Stimulated activated CD8-positive, alpha-beta memory T cell treated with anti-CD3 and anti-CD28 coated beads, Interleukin-15, amount 100 ng/mL, for 1 hour (primary cell): ENCODE results near the gene YWHAH.

Source experiments
- DNase-seq: peaks from one replicate; pipeline ENCODE4 v3.0.0-alpha.2; 2020; ENCODE audit warnings: low read depth

YWHAH gene

DNA sequence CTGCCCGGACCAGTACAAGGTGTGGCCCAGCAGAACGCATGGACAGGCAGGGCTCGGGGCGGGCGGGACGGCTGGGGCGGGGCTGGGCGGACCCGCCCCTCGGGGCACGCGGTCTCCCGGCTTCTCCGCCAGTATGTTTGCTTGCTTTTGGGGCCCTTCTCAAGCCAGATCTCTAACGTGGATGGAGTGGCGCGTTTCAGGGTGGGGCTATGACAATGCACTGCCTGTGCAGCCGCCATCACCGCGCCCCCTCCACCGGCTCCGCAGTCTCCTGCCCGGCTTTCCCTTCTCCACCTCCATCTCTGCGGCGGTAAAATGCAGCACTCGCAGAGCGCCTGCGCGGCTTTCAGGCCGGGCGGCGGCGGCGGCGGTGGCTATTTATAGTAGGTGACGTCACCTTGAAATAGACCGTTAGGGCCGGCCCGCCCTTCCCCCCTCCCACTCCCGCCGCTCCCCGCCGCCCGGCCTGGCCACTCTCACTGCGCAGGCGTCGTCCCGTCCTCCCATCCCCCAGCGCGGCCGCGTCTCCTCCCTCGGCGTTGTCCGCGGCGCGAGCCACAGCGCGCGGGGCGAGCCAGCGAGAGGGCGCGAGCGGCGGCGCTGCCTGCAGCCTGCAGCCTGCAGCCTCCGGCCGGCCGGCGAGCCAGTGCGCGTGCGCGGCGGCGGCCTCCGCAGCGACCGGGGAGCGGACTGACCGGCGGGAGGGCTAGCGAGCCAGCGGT is at the start of gene YWHAH:
Gene YWHAH, plus strand, starts transcription at position 558 of the 722 bp plus-strand sequence. CDS start 199 bp downstream, outside the sequence.
- peak; percentile 59 for DNase-seq

DNA sequence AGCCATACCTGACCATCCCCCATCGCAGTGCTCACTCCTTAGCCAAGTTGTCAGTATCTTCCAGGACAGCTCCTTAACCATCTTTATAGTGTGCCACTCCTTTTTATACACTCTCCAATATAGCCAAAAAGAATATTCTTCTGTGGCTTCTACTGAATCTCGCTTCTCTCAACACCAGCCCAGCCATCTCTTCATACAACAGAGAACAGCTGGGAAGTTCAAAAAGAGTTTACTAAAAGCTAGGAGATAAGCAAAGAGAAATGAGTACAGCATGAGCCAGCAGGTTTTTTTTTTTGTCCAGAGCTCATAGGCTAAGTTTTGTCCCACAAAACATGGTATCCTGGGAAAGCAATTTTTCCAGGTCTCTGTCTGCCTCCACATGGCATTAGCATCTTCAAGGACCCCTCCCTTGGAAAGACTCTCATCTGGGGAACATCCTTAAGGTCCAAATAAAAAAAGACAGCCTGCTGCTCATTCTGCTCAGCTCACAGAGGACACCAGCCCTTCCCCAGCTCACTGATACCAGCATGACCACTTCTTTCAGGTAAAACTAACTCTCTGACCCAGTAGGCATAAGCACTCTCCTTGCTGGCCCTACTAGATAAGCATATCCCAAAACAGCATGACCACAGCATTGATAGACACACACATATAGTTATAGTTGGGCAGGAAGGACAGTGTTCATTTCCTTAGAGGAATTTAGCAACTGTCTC is 48.8 kb upstream of the YWHAH start:
- DNase-seq, result no peak

DNA sequence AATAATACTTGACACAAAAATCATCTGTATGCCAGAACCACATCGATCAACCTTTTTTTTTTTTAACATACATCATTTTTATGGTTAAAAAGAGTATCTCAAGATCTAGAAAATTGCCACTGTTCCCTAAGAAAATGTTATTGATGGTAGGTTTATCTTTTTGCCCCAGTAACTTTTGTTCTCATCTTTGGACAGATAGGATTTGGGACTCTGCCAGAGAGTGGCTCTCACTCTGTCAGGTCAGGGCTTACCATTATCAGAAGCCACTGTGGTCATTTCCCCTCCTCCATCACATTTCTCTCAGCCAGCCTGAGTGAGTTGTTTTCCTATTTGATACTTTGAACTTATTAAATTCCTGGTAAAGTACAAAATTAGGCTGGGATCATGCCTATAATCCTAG is 47.9 kb upstream of the YWHAH start:
- no peak for DNase-seq

DNA sequence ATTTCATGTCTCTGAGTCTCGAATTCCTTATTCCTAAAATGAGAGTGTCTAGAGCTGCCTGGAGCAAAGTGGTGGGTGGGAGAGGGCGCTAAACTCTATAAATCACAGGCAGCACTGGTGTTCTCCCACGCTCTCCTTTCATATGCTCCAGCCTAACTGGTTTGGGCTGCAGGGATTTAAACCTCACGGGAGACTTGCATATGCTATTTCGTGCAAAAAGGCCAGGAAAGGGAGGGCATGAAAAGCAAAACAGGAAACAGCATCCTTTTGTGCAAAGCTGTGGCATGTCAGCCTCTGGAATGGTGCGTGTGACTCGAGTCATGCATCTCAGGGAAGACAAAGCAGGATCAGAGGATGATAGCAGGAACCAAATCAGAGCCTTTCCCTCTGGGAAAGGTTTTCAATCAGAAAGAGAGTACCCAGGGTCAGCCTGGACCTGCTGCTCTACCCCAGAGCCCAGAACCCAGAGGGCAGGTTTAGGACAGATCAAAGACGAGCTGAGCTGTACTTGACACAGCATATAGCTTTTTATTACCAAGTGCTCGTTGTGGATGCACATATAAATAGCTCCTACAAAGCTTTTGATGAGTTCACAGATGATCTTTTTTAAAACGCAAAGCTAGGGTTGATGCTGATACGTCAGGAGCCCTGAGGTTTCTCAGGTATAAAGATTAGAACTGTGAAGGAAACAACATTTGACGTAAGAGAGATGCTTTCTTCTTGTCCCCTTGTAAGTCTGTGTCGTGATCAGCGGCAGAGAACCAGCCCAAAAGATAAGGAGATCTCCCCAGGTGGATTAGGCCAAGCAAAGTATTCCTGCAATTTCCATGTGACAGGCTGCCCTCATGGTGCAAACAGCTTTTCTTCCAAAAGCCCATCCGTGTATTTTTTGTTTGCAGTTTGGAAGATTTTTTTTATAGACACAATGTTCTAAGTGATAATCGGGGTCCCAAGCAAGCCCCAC is 46.2 kb upstream of the YWHAH start:
- DNase-seq, result no peak

DNA sequence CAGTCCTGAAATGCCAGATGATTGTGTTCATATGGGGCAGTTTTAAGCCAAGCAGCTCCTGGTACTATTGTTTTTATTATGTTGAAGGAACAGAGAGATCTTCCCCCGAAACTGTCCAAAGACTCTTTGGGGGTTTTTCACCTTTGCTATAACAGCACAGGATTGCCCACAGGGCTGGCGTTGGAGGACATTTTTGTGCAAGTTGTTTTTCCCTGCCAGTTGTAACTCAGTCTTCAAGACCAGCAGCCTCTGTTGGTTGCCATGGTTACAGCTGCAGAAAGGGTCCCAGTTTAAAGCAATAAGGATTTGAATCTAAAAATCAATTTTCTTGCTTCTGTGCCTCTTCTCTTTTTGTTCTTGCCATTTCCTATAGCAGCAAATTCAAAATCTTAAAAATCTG is 45.4 kb upstream of the YWHAH start:
- no peak for DNase-seq

DNA sequence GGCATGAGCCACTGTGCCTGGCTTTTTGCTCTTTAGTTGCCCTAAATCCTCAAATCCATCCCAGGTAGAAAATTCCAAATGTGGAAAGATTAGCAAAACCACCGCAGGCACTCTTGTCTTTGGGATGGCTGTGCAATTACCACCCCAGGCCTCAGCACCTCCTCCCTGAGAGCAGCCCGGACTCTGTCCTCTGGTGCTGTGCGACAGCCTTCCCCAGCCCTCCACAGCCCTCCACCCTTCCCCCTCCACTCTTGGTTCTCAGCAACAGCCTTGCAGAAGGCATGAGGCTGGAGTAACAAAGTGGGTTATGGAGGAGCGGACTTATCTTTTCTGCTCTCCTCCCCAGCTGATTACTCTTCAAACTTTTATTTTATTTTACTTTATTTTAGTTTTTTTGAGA is 44.7 kb upstream of the YWHAH start:
- no peak for DNase-seq

DNA sequence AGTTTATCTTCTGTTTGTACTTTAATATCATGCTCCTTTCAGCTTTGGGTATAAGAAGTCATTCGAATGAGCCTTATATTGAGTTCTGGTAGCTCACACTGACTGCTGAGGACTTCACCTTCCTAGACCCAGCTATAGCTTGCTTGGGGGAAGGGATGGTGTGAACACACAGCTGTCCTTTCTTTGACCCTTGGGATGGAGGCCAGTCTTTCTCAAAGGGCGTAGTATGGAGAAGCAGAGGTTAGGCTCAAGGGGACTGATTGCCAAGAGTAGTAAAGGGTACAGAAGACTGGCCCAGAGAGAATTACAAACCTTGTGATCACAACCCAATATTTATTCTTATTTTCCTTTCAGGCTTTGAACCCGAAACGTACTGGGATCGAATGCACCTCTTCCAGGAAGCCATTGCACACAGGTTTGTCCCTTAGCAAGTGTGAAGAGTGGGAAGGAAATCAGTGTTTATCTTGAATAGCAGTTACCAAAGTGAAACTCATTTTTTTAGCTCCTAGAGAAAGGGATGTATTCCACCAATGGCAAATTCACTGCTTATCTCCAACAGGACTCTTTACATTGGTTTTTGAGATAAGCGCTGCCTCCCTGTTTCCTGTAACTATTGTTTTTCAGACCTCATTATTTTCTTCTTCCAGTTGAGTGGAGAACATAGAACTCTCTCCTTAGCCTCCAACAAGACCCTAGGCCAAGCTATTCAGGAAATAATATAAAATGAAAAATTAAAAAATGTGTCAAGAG is 42.8 kb upstream of the YWHAH start:
- DNase-seq, result no peak

DNA sequence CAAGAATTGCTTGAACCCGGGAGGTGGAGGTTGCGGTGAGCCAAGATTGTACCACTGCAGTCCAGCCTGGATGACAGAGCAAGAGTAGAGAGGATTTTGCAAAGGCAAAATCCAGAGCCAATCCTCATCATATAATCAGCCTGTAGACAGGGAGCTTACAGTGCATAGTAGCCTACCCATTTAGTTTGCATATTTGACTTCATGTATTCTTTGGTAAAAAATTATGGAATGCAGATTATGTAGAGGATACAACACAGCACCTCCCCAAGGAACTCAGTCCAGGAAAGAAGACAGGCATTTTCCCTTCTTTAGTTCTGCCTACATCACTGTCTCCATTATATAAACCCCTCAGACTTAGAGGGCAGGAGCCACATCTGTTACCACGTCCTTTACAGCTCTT is 39.7 kb upstream of the YWHAH start:
- no peak for DNase-seq

DNA sequence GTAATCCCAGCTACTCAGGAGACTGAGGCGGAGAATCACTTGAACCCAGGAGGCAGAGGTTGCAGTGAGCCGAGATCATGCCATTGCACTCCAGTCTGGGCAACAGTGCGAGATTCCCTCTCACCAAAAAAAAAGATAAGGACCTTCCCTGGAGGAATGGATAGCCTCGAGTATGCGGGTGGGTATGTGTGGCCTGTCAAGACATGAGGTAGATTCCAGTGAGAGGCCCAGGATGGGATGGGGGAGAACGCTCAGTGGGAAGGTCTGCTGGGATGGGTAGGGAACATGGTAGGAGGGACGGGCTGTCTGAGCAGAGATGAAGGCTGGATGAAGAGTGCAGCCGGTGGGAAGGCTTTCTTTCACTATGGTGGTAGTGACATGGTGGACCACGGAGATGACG is 39.0 kb upstream of the YWHAH start:
- DNase-seq, result no peak

DNA sequence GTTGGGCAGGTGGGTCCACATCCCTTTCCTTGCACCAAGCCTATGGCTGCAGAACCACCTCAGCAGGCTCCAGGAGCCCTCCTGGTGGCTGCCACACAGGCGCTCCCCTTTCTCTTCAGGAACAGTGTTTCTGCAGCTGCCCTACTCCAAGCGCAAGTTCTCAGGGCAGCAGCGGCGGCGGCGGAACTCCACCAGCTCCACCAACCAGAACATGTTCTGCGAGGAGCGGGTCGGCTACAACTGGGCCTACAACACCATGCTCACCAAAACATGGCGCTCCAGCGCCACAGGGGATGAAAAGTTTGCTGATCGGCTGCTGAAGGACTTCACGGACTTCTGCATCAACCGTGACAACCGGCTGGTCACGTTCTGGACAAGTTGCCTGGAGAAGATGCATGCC is 38.2 kb upstream of the YWHAH start:
- DNase-seq, result no peak

DNA sequence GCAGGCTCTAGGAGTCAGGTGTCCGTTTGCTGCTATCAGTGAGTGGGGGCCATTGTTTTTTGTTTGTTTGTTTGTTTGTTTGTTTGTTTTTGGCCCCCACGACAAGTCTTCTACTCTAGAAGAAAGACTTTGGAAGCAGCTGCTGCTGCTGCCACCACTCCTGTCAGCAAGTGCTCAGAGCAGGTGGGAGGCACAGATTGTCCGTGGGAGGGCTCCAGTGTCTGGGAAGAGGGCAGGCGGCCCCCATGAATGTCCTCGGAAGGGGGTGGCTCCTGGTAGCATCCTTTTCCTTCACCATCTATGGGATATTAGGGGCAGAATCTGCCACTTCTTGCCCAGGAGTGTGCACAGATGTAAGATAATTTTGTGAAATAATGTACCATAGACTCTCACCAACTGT is 37.8 kb upstream of the YWHAH start:
- DNase-seq, result no peak

DNA sequence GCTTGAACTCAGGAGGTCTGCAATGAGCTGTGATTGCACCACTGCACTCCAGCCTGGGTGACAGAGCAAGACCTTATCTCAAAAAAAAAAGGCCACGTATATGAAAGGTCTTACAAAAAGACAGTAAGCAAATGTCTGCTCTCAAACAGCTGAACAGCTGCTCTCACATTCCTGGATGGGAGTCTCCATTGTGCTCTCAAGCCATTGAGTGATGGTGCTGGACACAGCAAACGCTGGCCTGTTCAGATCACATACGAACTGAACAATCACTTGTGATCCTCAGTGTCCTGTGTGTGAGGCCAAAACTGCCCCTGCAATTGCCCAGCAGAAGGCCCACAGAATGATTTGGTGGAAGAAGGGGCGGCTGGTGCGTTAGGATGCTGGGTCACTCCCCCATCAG is 34.4 kb upstream of the YWHAH start:
- no peak for DNase-seq

DNA sequence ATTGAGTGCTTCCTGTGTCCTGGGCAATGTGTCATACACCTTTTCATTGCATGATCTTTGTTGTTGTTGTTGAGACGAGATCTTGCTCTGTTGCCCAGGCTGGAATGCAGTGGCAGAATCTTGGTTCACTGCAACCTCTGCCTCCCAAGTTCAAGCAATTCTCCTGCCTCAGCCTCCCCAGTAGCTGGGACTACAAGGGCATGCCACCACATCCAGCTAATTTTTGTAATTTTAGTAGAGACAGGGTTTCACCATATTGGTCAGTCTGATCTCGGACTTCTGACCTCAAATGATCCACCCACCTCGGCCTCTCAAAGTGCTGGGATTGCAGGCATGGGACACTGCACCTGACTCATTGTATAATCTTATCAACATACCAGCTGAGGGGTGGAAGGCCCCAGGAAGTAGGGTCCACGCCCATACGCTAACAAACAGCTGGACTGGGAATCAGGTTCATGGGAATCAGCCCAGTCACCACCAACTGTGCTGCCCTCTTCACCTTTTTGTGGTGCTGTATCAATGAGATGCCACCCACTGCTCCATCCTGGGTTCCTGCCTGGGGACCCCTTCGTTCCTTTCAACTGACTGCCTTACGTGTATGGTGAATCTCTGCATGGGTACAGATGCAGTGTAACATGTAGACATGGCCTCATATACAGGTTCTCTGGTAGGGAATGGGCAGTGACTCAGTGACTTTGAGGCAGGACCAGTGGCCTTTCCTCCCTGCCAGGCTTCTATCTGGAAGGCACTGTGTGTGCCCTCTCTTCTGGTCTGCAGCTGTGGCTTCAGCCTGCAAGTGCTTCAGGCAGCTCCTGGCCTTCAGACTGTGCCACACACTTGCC is 32.5 kb upstream of the YWHAH start:
- DNase-seq, result no peak

DNA sequence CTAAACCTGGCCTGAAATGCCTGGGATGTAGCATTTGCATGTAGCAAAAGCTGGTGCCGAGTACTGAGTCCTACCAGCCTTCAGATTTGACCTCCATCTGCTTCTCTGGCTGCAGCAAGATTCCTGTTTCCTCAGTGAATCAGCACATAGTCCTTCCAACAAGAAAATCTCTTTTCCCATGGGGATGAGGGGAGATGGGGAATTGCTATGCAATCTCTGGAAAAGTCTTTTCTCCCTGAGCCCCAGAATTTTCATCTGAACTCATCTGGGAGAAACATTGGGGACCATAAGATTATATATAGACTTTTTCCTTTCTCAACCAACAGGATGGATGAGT is 32.0 kb upstream of the YWHAH start:
- DNase-seq, result no peak

DNA sequence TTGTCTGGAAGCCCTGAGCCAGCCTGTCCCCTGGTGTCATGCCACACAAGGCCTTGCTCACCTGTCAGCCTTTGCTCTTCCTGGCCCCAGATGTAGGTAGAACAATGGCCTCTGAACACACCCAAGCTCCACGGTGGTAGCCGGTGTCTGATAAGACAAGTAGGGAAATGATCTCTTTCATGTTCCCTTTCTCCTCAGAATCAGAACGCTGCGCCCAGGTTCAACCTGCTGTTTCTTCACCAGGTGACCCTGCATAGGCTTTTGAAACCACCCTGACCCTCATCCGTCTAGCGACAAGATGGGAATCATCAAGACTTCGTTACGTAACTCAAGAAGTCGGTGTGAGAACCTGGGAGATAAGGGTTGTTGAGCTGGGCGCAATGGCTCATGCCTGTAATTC is 28.7 kb upstream of the YWHAH start:
- DNase-seq, result no peak

DNA sequence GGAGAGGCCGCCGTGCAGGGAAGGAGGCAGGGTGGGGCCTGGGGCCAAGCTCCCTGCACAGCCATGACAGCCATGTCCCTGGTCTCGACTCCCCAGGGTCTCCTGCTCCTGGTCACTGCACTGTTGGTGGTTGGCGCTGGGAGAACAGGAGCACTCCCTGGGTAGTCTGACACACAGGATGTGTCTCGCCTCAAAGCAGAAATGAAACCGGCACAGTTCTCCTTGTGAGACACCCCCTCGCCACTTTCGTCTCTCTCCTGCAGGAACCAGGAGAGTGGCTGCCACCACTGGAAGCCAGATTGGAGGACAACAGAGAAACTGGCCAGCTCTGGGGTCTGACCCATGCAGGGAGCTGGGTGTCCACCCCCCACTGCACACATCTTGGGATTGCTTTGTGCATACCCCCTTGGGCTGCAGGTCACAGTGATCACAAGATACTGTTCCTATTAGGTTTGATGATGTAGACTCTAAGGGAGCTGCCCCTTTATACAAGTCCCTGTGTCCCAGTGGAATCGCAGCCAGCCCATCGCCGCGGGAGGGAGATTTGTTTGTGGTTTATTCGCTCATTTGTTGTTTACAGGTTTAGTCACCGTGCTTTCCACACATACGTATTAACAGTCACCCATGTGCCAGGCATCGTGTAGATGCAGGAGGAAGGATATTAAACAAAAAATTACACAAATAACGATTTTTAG is 27.0 kb upstream of the YWHAH start:
- no peak for DNase-seq

DNA sequence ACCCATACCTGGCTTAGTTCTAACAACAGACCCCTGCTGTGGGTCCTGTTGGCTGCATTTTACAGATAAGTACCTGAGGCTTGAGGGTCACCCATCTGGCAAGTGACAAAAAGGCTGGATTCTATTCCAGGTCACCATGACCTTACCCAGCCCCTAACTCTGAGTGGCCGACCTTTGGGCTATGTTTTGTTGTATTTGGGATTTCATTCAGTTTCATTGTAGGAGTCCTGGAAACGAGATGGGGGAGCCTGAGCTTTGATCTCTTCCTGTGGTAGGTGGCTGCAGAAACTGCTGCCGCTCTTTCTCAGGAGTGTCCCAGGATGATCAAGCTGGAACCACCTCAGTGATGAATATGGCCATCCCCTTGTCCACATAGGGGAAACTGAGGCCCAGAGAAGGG is 24.6 kb upstream of the YWHAH start:
- no peak for DNase-seq

DNA sequence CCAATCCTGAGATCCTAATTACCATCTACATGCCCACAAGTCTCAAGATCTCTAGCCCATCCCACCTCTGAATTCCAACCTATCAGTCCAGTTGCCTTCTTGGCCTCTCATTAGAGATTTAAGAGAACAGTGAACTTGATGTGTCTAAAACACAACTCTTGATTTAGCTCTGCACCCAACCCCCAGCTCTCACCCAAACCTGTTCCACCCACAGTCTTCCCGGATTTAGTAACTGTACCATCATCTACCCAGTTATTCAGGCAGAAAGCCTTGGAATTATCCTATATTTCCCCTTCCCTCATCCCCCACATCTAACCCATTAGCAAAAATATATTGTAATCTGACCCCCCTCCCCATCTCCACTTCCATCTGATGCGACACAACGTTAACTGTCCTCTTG is 24.0 kb upstream of the YWHAH start:
- no peak for DNase-seq

DNA sequence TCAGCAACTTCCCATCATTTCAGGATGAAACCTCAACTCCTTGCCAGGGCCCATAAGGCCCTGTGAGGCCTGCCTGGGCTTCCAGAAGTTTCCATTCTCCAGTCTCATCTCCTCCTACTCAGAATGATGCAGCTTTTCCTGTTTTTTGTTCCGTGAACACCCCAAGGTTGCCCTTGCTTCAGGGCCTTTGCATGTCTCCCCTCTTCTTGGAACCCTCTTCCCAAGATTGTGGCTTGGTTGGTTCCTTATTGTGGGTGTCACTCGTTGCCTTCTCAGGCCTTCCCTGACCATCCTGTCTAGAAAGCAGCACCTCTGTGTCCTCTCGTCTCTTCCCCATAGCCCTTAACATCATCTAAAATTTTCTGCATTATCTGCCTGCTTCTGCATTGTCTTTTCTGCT is 23.2 kb upstream of the YWHAH start:
- no peak for DNase-seq

DNA sequence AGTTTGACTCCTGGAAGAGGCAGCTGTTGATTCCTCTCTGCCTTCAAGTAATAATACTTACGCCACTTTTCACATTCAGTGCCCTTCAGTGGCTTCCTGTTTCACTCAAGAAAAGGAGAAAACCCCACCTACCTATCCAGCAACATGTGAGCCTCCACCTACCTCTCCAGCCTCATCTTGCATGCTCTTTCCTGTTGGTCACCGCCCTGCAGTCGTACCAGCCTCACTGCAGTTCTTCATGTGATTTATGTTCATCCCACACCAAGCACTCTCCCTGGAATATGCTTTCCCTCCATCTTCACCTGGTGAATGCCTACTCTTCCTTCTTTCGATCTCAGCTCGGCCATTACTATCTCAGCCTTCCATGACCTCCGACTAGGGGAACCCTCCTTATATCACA is 21.8 kb upstream of the YWHAH start:
- no peak for DNase-seq

DNA sequence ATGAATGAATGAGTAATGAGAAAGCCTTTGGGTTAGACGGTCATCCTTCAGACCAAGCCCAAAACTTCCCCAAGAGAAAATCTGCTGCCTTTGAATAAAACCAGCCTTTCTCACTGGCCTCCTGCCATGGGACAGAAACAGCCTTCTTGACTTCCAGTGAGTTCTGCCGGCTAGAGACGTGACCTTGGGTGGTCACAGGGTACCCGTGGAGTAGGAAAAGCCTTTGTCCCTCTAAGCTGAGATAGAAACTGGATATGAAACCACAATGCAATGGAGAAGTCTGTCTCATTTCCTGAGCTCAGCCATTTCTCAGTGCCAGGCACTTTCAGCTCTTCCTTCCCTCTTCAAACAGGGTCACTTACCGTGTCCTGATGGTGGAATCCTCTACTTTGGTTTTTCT is 21.2 kb upstream of the YWHAH start:
- no peak for DNase-seq
